ENCODE data around the gene ZDHHC7. TPM values are rescaled to one million over a fixed set of nuclear protein-coding genes. Genes with fewer than 3 reads are reported as not detected.

ZDHHC7 gene
- total and polyA plus RNA-seq, 9 of the 15 experiments (the other 6 are each of a cell fraction or from before 2014, with no cell fraction given), result 1.7 to 49.7 (median 37.4) TPM

GRCh38 chr16:84979516-84979915, 31.8 kb downstream of the ZDHHC7 start:
- H3K9me1 ChIP-seq (ENCODE audit: control insufficient read depth, insufficient read depth, low read length), result peaks cover 5% of the 10 kb centered on the region
- no peak overlapping the region for H3K4me3 ChIP-seq
- no peak overlapping the region for H3K4me2 ChIP-seq (ENCODE audit: insufficient read depth, low read length)
- intact Hi-C loops (cut with micrococcal nuclease), result no loop called here
- no peak overlapping the region for H3K27ac ChIP-seq (ENCODE audit: extremely low read depth, low read depth, low read length)
- TF ChIP-seq GATAD2B (IDR thresholded peaks at IDR 0.05; ENCODE audit: borderline replicate concordance), result no peak
- FAIRE-seq (no peak), DNase-seq (ENCODE audit: extremely low read depth in 1 of 4, low spot score in 3 of 4) (no peak), ATAC-seq (no peak)
- no peak overlapping the region for H3K9ac ChIP-seq (ENCODE audit: insufficient read depth in 1 of 2, low read depth in 2 of 2, low read length in 2 of 2)
- CTCF ChIA-PET (ENCODE audit: low intra/inter-chr PET ratio), result no interaction called here
- peaks cover 12 to 22% of the 10 kb centered on the region in 2 experiments for H3K4me1 ChIP-seq (replicated peaks in 1 of 2; ENCODE audit: control insufficient read depth in 2 of 2, insufficient read depth in 2 of 2, low read length in 2 of 2)
- H3K79me2 ChIP-seq (ENCODE audit: control insufficient read depth, insufficient read depth, low read length), result no peaks in the 10 kb centered on the region
- in situ Hi-C loops (cut with MboI), result no loop called here
- 85% methylated on average over 4 of the region's 4 CpGs for WGBS (ENCODE audit: insufficient coverage, low coverage, missing lambda C conversion rate)
- peaks cover 9% of the 10 kb centered on the region; the same call in 1 of the 2 replicates for H4K20me1 ChIP-seq (replicated peaks; ENCODE audit: control insufficient read depth, insufficient read depth, low read length)
- peaks cover 86% of the 10 kb centered on the region for H3K36me3 ChIP-seq (ENCODE audit: control insufficient read depth, insufficient read depth, low read length)
- POLR2A ChIA-PET, result interaction anchor here (0.7 kb wide), 1 partner anchor 98 kb away, joined by 4 read pairs; no protein-coding TSS in a partner anchor
- no peaks in the 10 kb centered on the region for H3K27me3 ChIP-seq (ENCODE audit: control insufficient read depth in 2 of 2, insufficient read depth in 2 of 2, low read length in 2 of 2)
- H3K9me3 ChIP-seq (replicated peaks; ENCODE audit: control insufficient read depth, insufficient read depth, low read depth, low read length), result no peaks in the 10 kb centered on the region
- BruUV-seq (replicated peaks), result no TSS peak
- H2AFZ ChIP-seq (ENCODE audit: low read depth, low read length), result no peak overlapping the region

- Histone ChIP-seq H3K36me3 (ENCODE audit: control insufficient read depth, insufficient read depth, low read length) (peaks cover 78% of the 10 kb centered on the region), H3K27ac (ENCODE audit: extremely low read depth, low read depth, low read length) (no peak overlapping the region)
- in situ Hi-C loops (cut with MboI), result no loop called here
These were observed 34.5 kb downstream of the ZDHHC7 start for GRCh38 chr16:84976644-84977400.

More at GRCh38 chr16:84976644-84977400, 34.5 kb downstream of the ZDHHC7 start:
- no peaks in the 10 kb centered on the region for H3K9me3 ChIP-seq (replicated peaks; ENCODE audit: control insufficient read depth, insufficient read depth, low read depth, low read length)
- H3K9ac ChIP-seq (ENCODE audit: insufficient read depth in 1 of 2, low read depth in 2 of 2, low read length in 2 of 2), result peak overlapping the region in 1 of 2 experiments; percentile 57; a peak in 2 of 4 replicates
- no peaks in the 10 kb centered on the region for H3K27me3 ChIP-seq (ENCODE audit: control insufficient read depth in 2 of 2, insufficient read depth in 2 of 2, low read length in 2 of 2)
- H2AFZ ChIP-seq (ENCODE audit: low read depth, low read length), result no peak overlapping the region
- no peaks in the 10 kb centered on the region for H3K79me2 ChIP-seq (ENCODE audit: control insufficient read depth, insufficient read depth, low read length)
- intact Hi-C loops (cut with micrococcal nuclease), result no loop called here
- peaks cover 13 to 28% of the 10 kb centered on the region in 2 experiments; a peak in 4 of 5 replicates for H3K4me1 ChIP-seq (replicated peaks in 1 of 2; ENCODE audit: control insufficient read depth in 2 of 2, insufficient read depth in 2 of 2, low read length in 2 of 2)
- peaks cover 6% of the 10 kb centered on the region for H3K9me1 ChIP-seq (ENCODE audit: control insufficient read depth, insufficient read depth, low read length)
- no TSS peak for BruUV-seq (replicated peaks)
- TF ChIP-seq POLR3G (IDR thresholded peaks at IDR 0.05; ENCODE audit: extremely low read depth, insufficient read length, insufficient replicate concordance), result no peak
- ATAC-seq (no peak), DNase-seq (ENCODE audit: extremely low read depth in 1 of 4, low spot score in 3 of 4) (no peak), FAIRE-seq (no peak)
- no peaks in the 10 kb centered on the region for H4K20me1 ChIP-seq (replicated peaks; ENCODE audit: control insufficient read depth, insufficient read depth, low read length)
- POLR2A ChIA-PET, result interaction anchor here (0.6 to 1.4 kb wide), 5 partner anchors 8 to 441 kb away, joined by 3 to 4 read pairs (median 3); no protein-coding TSS in a partner anchor
- CTCF ChIA-PET (ENCODE audit: low intra/inter-chr PET ratio), result no interaction called here
- 93% methylated on average over 17 of the region's 17 CpGs for WGBS (ENCODE audit: insufficient coverage, low coverage, missing lambda C conversion rate)
- no peak overlapping the region for H3K4me3 ChIP-seq
- H3K4me2 ChIP-seq (ENCODE audit: insufficient read depth, low read length), result no peak overlapping the region

Measured in K562 (cell line).